Cardiac muscle cell (in vitro differentiated cells and primary cell): Measurements from ENCODE around the gene CPD. TPM values are rescaled to one million over a fixed set of nuclear protein-coding genes. Genes with fewer than 3 reads are reported as not detected.
A peak's percentile ranks its signal among the peaks of the same experiment; 100 is the strongest.
"Not testable (repeated sequence)": the region's sequence is repeated elsewhere in the genome, so short reads cannot be mapped to it uniquely, and the experiment has no call there.

ENCODE experiments used
- DNase-seq, 2 donors: peaks; one replicate each; pipeline versions ENCODE4 v3.0.0 to v3.0.0-alpha.2; 2010 to 2017; ENCODE audit warnings: low read depth in 1 of 2, low spot score in 1 of 2
- H3K27ac ChIP-seq: fragments of 200-600 bp; sonication (generic); 2 replicates; pipeline ENCODE4 v1.5.1; 2016
- H3K27me3 ChIP-seq: fragments of 200-600 bp; sonication (generic); 2 replicates; pipeline ENCODE4 v1.6.0; 2016; ENCODE audit warnings: control low read depth
- H3K36me3 ChIP-seq: fragments of 200-600 bp; sonication (generic); 2 replicates; pipeline ENCODE4 v1.5.1; 2016; ENCODE audit warnings: control low read depth
- H3K4me1 ChIP-seq: fragments of 200-600 bp; sonication (generic); 2 replicates; pipeline ENCODE4 v1.8.1; 2017; ENCODE audit warnings: low read depth, mild to moderate bottlenecking, mixed run types
- H3K4me3 ChIP-seq: fragments of 200-600 bp; sonication (generic); 2 replicates; pipeline ENCODE4 v1.5.1; 2016; ENCODE audit warnings: mild to moderate bottlenecking
- H3K9me3 ChIP-seq: fragments of 200-600 bp; sonication (generic); 2 replicates; pipeline ENCODE4 v1.5.1; 2017; ENCODE audit warnings: low read depth, mild to moderate bottlenecking, control low read depth
- CTCF ChIP-seq: IDR thresholded peaks from 2 replicates; pipeline ENCODE4 v1.5.1; 2012; ENCODE audit warnings: low read depth, mild to moderate bottlenecking, low read length
- polyA plus RNA-seq: library from polyadenylated mRNA; unstranded; fragments of >200 nt; fragmentation: Nextera tagmentation; extraction: Ambion mirVana; gene quantifications from 2 replicates; pipeline ENCODE4 v1.2.1, GENCODE V29; 2016
- total RNA-seq: library from RNA; depleted of rRNA; stranded (reverse); fragments of >200 nt; gene quantifications from 2 replicates; pipeline ENCODE4 v1.2.3, GENCODE V29; 2016

CPD gene
- total and polyA plus RNA-seq, 2 experiments from 2014 or later, result 19.5 to 47.4 TPM

GRCh38 chr17:30443721-30444120 lies 65.0 kb downstream of the CPD start:
- Histone ChIP-seq H3K27me3 (no peaks in the 10 kb centered on the region), H3K9me3 (no peaks in the 10 kb centered on the region), H3K27ac (no peak overlapping the region), H3K4me3 (no peak overlapping the region), H3K4me1 (no peaks in the 10 kb centered on the region), H3K36me3 (peaks cover 20% of the 10 kb centered on the region)
- TF ChIP-seq CTCF, result no peak
- no peak for DNase-seq

- H3K4me1 ChIP-seq, H3K27ac ChIP-seq, H3K4me3 ChIP-seq, H3K9me3 ChIP-seq, H3K27me3 ChIP-seq, DNase-seq: not testable (repeated sequence)
- H3K36me3 ChIP-seq, result peaks cover 25% of the 10 kb centered on the region
These were observed 67.9 kb downstream of the CPD start for GRCh38 chr17:30446640-30447039.

- H3K9me3 ChIP-seq, result no peaks in the 10 kb centered on the region
- peak in 1 of 2 donors; percentile 68 for DNase-seq
- no peak overlapping the region for H3K4me3 ChIP-seq
- TF ChIP-seq CTCF, result no peak
- no peak overlapping the region for H3K27ac ChIP-seq
- H3K4me1 ChIP-seq, result no peaks in the 10 kb centered on the region
- no peaks in the 10 kb centered on the region for H3K27me3 ChIP-seq
- H3K36me3 ChIP-seq, result peaks cover 11% of the 10 kb centered on the region
These were observed 70.8 kb downstream of the CPD start for GRCh38 chr17:30449480-30449879.

GRCh38 chr17:30450125-30451027 lies 71.6 kb downstream of the CPD start:
- TF ChIP-seq CTCF, result no peak
- peak in 1 of 2 donors; percentile 50 for DNase-seq
- H3K36me3 ChIP-seq, result peaks cover 11% of the 10 kb centered on the region
- no peak overlapping the region for H3K4me3 ChIP-seq
- H3K27me3 ChIP-seq, result no peaks in the 10 kb centered on the region
- H3K9me3 ChIP-seq, result no peaks in the 10 kb centered on the region
- no peaks in the 10 kb centered on the region for H3K4me1 ChIP-seq
- no peak overlapping the region for H3K27ac ChIP-seq

GRCh38 chr17:30454635-30455034 lies 75.9 kb downstream of the CPD start:
- DNase-seq, result no peak
- H3K27ac ChIP-seq, result no peak overlapping the region
- H3K4me3 ChIP-seq, result no peak overlapping the region
- no peaks in the 10 kb centered on the region for H3K27me3 ChIP-seq
- peaks cover 15% of the 10 kb centered on the region for H3K36me3 ChIP-seq
- no peaks in the 10 kb centered on the region for H3K4me1 ChIP-seq
- H3K9me3 ChIP-seq, result no peaks in the 10 kb centered on the region
- TF ChIP-seq CTCF, result no peak

GRCh38 chr17:30458371-30458770 lies 79.6 kb downstream of the CPD start:
- Histone ChIP-seq H3K27ac (no peak overlapping the region), H3K9me3 (no peaks in the 10 kb centered on the region), H3K36me3 (peaks cover 27% of the 10 kb centered on the region), H3K4me3 (no peak overlapping the region), H3K27me3 (no peaks in the 10 kb centered on the region), H3K4me1 (no peaks in the 10 kb centered on the region)
- no peak for TF ChIP-seq CTCF
- no peak for DNase-seq

GRCh38 chr17:30458797-30459413 lies 80.2 kb downstream of the CPD start:
- not testable (repeated sequence) for H3K4me1 ChIP-seq, H3K9me3 ChIP-seq, DNase-seq, H3K4me3 ChIP-seq, H3K27me3 ChIP-seq, H3K27ac ChIP-seq
- peaks cover 27% of the 10 kb centered on the region for H3K36me3 ChIP-seq
